ENCODE data around the gene EMID1. TPM values are rescaled to one million over a fixed set of nuclear protein-coding genes. Genes with fewer than 3 reads are reported as not detected.

Gene EMID1
- total RNA-seq, 1 experiment from 2014 or later, result 5.4 TPM

DNA sequence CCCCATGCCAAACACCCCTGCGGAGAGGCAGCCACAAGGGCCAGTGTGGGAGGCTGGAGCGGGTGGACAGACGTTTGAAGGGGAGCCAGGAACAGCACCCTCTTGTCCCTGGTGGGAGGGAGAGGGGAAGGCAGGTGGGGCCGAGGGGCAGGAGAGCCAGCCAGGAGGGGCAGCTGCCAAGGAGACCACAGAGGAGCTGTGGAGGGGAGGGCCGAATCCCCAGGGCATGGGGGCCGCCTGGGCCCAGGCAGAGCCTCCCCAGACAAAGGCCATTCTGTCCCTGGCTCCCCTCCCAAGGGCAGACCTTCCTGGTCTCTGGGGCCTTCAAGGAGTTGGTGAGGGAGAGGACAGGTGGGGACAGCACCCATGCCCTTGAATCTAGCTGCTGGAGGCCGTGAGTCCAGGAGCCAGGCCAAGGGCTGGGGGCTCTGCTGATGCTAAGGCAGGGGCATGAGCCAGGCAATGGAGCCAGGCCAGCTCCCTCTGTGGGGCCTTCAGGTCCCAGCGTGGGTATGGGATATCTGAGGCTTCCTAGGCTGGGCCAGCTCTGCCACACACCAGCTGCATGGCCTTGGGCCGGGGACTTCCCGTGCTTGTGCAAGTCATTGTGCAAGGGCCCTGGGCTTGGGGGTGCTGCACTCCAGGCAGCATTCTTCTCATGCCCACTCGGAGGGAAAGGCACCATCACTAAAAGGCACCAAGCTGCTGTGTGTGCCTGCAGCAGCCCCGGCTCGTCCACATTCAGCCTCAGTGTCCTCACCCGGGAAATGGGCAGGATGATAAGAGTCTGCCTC is 11.4 kb downstream of the EMID1 start:
- no peak overlapping the region for H4K8ac ChIP-seq (replicated peaks; ENCODE audit: insufficient read length, low read depth, low read length)
- H2BK20ac ChIP-seq (ENCODE audit: low read depth, low read length, poor library complexity, severe bottlenecking), result no peak overlapping the region
- no peak overlapping the region for H4K5ac ChIP-seq (ENCODE audit: insufficient read length, low read depth, low read length)
- no peaks in the 10 kb centered on the region for H3K27me3 ChIP-seq (ENCODE audit: insufficient read depth, low read length)
- Mint-ChIP-seq H3K27me3 (ENCODE audit: low read depth) (0 out of 2 replicates have a peak, but pooled peaks cover 3% of the 10 kb centered on the region), H3K36me3 (ENCODE audit: insufficient read depth in 1 of 3, low read depth in 3 of 3) (no peaks in the 10 kb centered on the region), H3K4me1 (peaks cover 31 to 45% of the 10 kb centered on the region in 2 experiments), H3K27ac (peak overlapping the region in 1 of 3 experiments; percentile 76; a peak in 1 of 7 replicates), H3K4me3 (no peak overlapping the region), H3K9me3 (no peaks in the 10 kb centered on the region; a peak in 1 of 5 replicates)
- H3K4ac ChIP-seq (ENCODE audit: low read depth, low read length), result no peak overlapping the region
- no peak overlapping the region for H2BK120ac ChIP-seq (ENCODE audit: low read depth, low read length, poor library complexity, severe bottlenecking)
- H3K23me2 ChIP-seq (ENCODE audit: insufficient read length, low read depth, low read length, poor library complexity, severe bottlenecking), result no peaks in the 10 kb centered on the region
- DNase-seq, result peak; percentile 21
- no peak overlapping the region for H3K27ac ChIP-seq (ENCODE audit: insufficient read length, low read depth, low read length)
- H3K56ac ChIP-seq (ENCODE audit: insufficient read length, low read depth, low read length), result no peak overlapping the region
- H4K20me1 ChIP-seq (ENCODE audit: control insufficient read depth, insufficient read depth, insufficient read length), result no peaks in the 10 kb centered on the region
- TF ChIP-seq, protein P1, sequence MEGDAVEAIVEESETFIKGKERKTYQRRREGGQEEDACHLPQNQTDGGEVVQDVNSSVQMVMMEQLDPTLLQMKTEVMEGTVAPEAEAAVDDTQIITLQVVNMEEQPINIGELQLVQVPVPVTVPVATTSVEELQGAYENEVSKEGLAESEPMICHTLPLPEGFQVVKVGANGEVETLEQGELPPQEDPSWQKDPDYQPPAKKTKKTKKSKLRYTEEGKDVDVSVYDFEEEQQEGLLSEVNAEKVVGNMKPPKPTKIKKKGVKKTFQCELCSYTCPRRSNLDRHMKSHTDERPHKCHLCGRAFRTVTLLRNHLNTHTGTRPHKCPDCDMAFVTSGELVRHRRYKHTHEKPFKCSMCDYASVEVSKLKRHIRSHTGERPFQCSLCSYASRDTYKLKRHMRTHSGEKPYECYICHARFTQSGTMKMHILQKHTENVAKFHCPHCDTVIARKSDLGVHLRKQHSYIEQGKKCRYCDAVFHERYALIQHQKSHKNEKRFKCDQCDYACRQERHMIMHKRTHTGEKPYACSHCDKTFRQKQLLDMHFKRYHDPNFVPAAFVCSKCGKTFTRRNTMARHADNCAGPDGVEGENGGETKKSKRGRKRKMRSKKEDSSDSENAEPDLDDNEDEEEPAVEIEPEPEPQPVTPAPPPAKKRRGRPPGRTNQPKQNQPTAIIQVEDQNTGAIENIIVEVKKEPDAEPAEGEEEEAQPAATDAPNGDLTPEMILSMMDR (conservative IDR thresholded peaks at IDR 0.05), result no peak
- H2AFZ ChIP-seq (ENCODE audit: low read length), result no peak overlapping the region
- no peaks in the 10 kb centered on the region for H3K9me3 ChIP-seq (ENCODE audit: control insufficient read depth, low read depth, low read length)
- H3K79me2 ChIP-seq (ENCODE audit: insufficient read depth, low read length), result no peaks in the 10 kb centered on the region
- no peak overlapping the region for H3T11ph ChIP-seq (ENCODE audit: low read length)
- H2BK15ac ChIP-seq (ENCODE audit: low read depth, low read length), result no peak overlapping the region
- H3K23ac ChIP-seq (ENCODE audit: insufficient read length, low read depth, low read length), result no peak overlapping the region
- no peak overlapping the region; the same call in 1 of the 2 replicates for H3K14ac ChIP-seq (ENCODE audit: insufficient read depth, low read length)
- H3K79me1 ChIP-seq (ENCODE audit: insufficient read depth, low read depth, low read length, poor library complexity, severe bottlenecking), result no peaks in the 10 kb centered on the region
- peaks cover 3% of the 10 kb centered on the region; the same call in 1 of the 2 replicates for H3K4me1 ChIP-seq (ENCODE audit: insufficient read depth, low read length)
- H2BK5ac ChIP-seq (ENCODE audit: insufficient read length, low read length), result no peak overlapping the region
- no peak overlapping the region for H3K4me2 ChIP-seq (ENCODE audit: insufficient read depth, insufficient read length, low read length)
- H2BK12ac ChIP-seq (ENCODE audit: insufficient read length, low read depth, low read length), result no peak overlapping the region
- no peak overlapping the region for H3K9ac ChIP-seq (ENCODE audit: extremely low read depth, insufficient read length, low read length)
- WGBS (ENCODE audit: extremely low coverage, insufficient read length, low lambda C conversion rate), result no CpG with 5 or more reads among the region's 14 CpGs
- H3K18ac ChIP-seq (ENCODE audit: insufficient read length, low read depth, low read length), result no peak overlapping the region
- no peak overlapping the region for H2AK5ac ChIP-seq (ENCODE audit: insufficient read length, low read length)
- no peak overlapping the region for H4K91ac ChIP-seq (ENCODE audit: insufficient read length, low read depth, low read length)

All from H9 (cell line).